SK-N-SH (cell line): ENCODE data around the gene DGKZ. TPM values are rescaled to one million over a fixed set of nuclear protein-coding genes. Genes with fewer than 3 reads are reported as not detected.

Source experiments
- CTCF ChIA-PET: fragments of 300-600, 350-600 bp; formaldehyde crosslinking; extraction: SDS; loops from one replicate; lab custom pipeline; 2021; lab: Yijun Ruan, JAX
- POLR2A ChIA-PET: fragments of 350-600 bp; sonication (Branson Sonifier 250); formaldehyde crosslinking; extraction: SDS; loops from one replicate; lab custom pipeline; 2020; ENCODE audit warnings: antibody characterized with exemption, inconsistent platforms; lab: Yijun Ruan, JAX
- DNase-seq: peaks from one replicate; pipeline ENCODE4 v3.0.0; 2012
- H2AFZ ChIP-seq: fragments of 200-600 bp; sonication (generic); 2 replicates; pipeline ENCODE4 v1.8.1; 2016; ENCODE audit warnings: antibody characterized with exemption, mild to moderate bottlenecking, low read depth
- H3F3A ChIP-seq: fragments of 200-600 bp; sonication (generic); replicated peaks from 2 replicates; pipeline ENCODE3; 2016; ENCODE audit warnings: antibody characterized with exemption, mild to moderate bottlenecking; ENCODE audit not compliant: insufficient read depth
- H3K27ac ChIP-seq, 2 experiments: fragments of 200-500 bp in 1 of 2; fragments of 200-600 bp in 1 of 2; sonication (Bioruptor generic) in 1 of 2; sonication (generic), shearing (Covaris generic) in 1 of 2; 2 replicates each; pipeline versions ENCODE4 v1.5.1 to v1.6.1; 2014 to 2016; ENCODE audit warnings: low read depth in 2 of 2, inconsistent platforms in 1 of 2, low read length in 1 of 2, mild to moderate bottlenecking in 1 of 2, mixed read lengths in 1 of 2
- H3K27me3 ChIP-seq: fragments of 200-600 bp; sonication (generic), shearing (Covaris generic); 2 replicates; pipeline ENCODE4 v1.6.1; 2016; ENCODE audit warnings: mixed run types; ENCODE audit not compliant: insufficient read depth
- H3K36me3 ChIP-seq, 2 experiments: fragments of 200-500 bp in 1 of 2; fragments of 200-600 bp in 1 of 2; sonication (Bioruptor generic) in 1 of 2; sonication (generic) in 1 of 2; replicated peaks in 1 of 2; 2 replicates each; pipeline versions ENCODE3 to v1.5.1; 2014 to 2016; ENCODE audit warnings: low read length in 1 of 2, mild to moderate bottlenecking in 1 of 2; ENCODE audit not compliant: insufficient read depth in 2 of 2, control insufficient read depth in 1 of 2
- H3K4me1 ChIP-seq, 2 experiments: fragments of 200-500 bp in 1 of 2; fragments of 200-600 bp in 1 of 2; sonication (Bioruptor generic) in 1 of 2; sonication (generic), shearing (Covaris generic) in 1 of 2; 2 replicates each; pipeline versions ENCODE4 v1.5.1 to v1.6.1; 2014 to 2016; ENCODE audit warnings: low read depth in 1 of 2, low read length in 1 of 2, mixed run types in 1 of 2; ENCODE audit not compliant: insufficient read depth in 2 of 2, control insufficient read depth in 1 of 2
- H3K4me2 ChIP-seq: fragments of 200-600 bp; sonication (generic), shearing (Covaris generic); 2 replicates; pipeline ENCODE4 v1.6.1; 2017; ENCODE audit warnings: mixed run types
- H3K4me3 ChIP-seq, 2 experiments: fragments of 200-500 bp in 1 of 2; fragments of 200-600 bp in 1 of 2; sonication (Bioruptor generic) in 1 of 2; sonication (generic), shearing (Covaris generic) in 1 of 2; 2 replicates each; pipeline versions ENCODE4 v1.5.1 to v1.8.1; 2014 to 2016; ENCODE audit warnings: low read depth in 2 of 2, inconsistent platforms in 1 of 2, low read length in 1 of 2, mild to moderate bottlenecking in 1 of 2, mixed read lengths in 1 of 2, moderate library complexity in 1 of 2
- H3K79me2 ChIP-seq: fragments of 200-600 bp; sonication (generic); 2 replicates; pipeline ENCODE4 v1.8.1; 2017; ENCODE audit warnings: mild to moderate bottlenecking; ENCODE audit not compliant: insufficient read depth
- H3K9ac ChIP-seq: fragments of 200-600 bp; sonication (generic); 2 replicates; pipeline ENCODE4 v1.6.1; 2017; ENCODE audit warnings: mixed run types
- H3K9me2 ChIP-seq: fragments of 200-600 bp; sonication (generic); 2 replicates; pipeline ENCODE4 v1.6.1; 2017; ENCODE audit warnings: mixed run types
- H3K9me3 ChIP-seq: fragments of 200-600 bp; sonication (generic); 2 replicates; pipeline ENCODE4 v1.6.1; 2017; ENCODE audit warnings: mixed run types, mild to moderate bottlenecking, moderate library complexity
- H4K20me1 ChIP-seq: fragments of 200-600 bp; sonication (generic); 2 replicates; pipeline ENCODE4 v1.6.1; 2017; ENCODE audit warnings: mild to moderate bottlenecking, mixed run types; ENCODE audit not compliant: insufficient read depth
- CHD2 ChIP-seq: fragments of 150-350 bp; IDR thresholded peaks from 2 replicates; pipeline ENCODE4 v1.6.1; 2018; ENCODE audit warnings: low read length; ENCODE audit not compliant: partially characterized antibody
- EP300 ChIP-seq, 2 experiments: IDR thresholded peaks; 2 replicates each; pipeline versions ENCODE4 v1.4.0 to v1.6.1; 2012; ENCODE audit warnings: borderline replicate concordance in 1 of 2, low read depth in 1 of 2, low read length in 1 of 2
- EZH2phosphoT487 ChIP-seq: fragments of 200-600 bp; sonication (generic); IDR thresholded peaks from 2 replicates; pipeline ENCODE4 v1.6.1; 2017; ENCODE audit warnings: low read depth, mixed run types, mild to moderate bottlenecking, antibody characterized with exemption, moderate library complexity, borderline replicate concordance
- FOSL2 ChIP-seq: IDR thresholded peaks from 2 replicates; pipeline ENCODE4 v1.4.0; 2012; ENCODE audit warnings: low read depth, mild to moderate bottlenecking, moderate library complexity, borderline replicate concordance
- FOXM1 ChIP-seq: IDR thresholded peaks from 2 replicates; pipeline ENCODE4 v1.4.0; 2012; ENCODE audit warnings: low read depth, mild to moderate bottlenecking
- IRF3 ChIP-seq: fragments of 150-350 bp; IDR thresholded peaks from 2 replicates; pipeline ENCODE4 v1.6.1; 2016; ENCODE audit warnings: mild to moderate bottlenecking, low read depth, low read length
- MEF2A ChIP-seq: IDR thresholded peaks from 2 replicates; pipeline ENCODE4 v1.4.0; 2012; ENCODE audit warnings: low read depth, borderline replicate concordance
- PBX3 ChIP-seq: IDR thresholded peaks from 2 replicates; pipeline ENCODE4; 2012
- RXRA ChIP-seq: IDR thresholded peaks from 2 replicates; pipeline ENCODE4 v1.4.0; 2012; ENCODE audit warnings: low read depth, mild to moderate bottlenecking, borderline replicate concordance
- SMC3 ChIP-seq: IDR thresholded peaks from 2 replicates; pipeline ENCODE4 v1.6.1; 2012; ENCODE audit warnings: low read depth, low read length, improper control_type of control experiment
- TAF1 ChIP-seq: IDR thresholded peaks from 2 replicates; pipeline ENCODE4 v1.6.1; 2012; ENCODE audit warnings: low read depth, mild to moderate bottlenecking, low read length, moderate library complexity, borderline replicate concordance
- TCF12 ChIP-seq: IDR thresholded peaks from 2 replicates; pipeline ENCODE4 v1.4.0; 2012
- USF2 ChIP-seq: fragments of 150-350 bp; IDR thresholded peaks from 2 replicates; pipeline ENCODE4 v1.6.1; 2017; ENCODE audit warnings: antibody characterized with exemption, low read length, low read depth, borderline replicate concordance
- YY1 ChIP-seq: IDR thresholded peaks from 2 replicates; pipeline ENCODE4 v1.4.0; 2012; ENCODE audit warnings: low read depth, mild to moderate bottlenecking
- ZBTB33 ChIP-seq: IDR thresholded peaks from 2 replicates; pipeline ENCODE4 v1.4.0; 2012; ENCODE audit warnings: low read depth, borderline replicate concordance
- WGBS: methylation state at CpG from one replicate; pipeline ENCODE4 v1.1.6; 2017; ENCODE audit warnings: low lambda C conversion rate; 5-methylcytosine and 5-hydroxymethylcytosine counted together
- polyA plus RNA-seq, 3 experiments: library from polyadenylated mRNA; depleted of rRNA; stranded (reverse); fragments of >200 nt; gene quantifications; 2 replicates each; pipeline ENCODE4 v1.2.3, GENCODE V29; 2012
- TF ChIP-seq, protein P1 (sequence below): fragments of 200-600 bp; sonication (generic); IDR thresholded peaks from 2 replicates; pipeline ENCODE4 v1.6.1; 2017; ENCODE audit warnings: antibody characterized with exemption, mild to moderate bottlenecking, moderate library complexity

Gene DGKZ
- polyA plus RNA-seq, 1 of the 3 experiments (the other 2 are of a cell fraction): 33.2 TPM

- WGBS: 3% methylated on average over 18 of the region's 45 CpGs
Observed at GRCh38 chr11:46380340-46381047, 33.2 kb downstream of the DGKZ start.

More at GRCh38 chr11:46380340-46381047, 33.2 kb downstream of the DGKZ start:
- peak; percentile 31; the same call in 1 of the 2 replicates for TF ChIP-seq RXRA
- no peak; the same call in 1 of the 2 replicates for TF ChIP-seq TAF1
- TF ChIP-seq SMC3: no peak
- no peak for TF ChIP-seq EZH2phosphoT487
- TF ChIP-seq PBX3: peak; percentile 70
- TF ChIP-seq MEF2A: no peak
- no peak for TF ChIP-seq USF2
- TF ChIP-seq YY1: peak; percentile 52; the same call in 1 of the 2 replicates
- peak; percentile 46 for TF ChIP-seq CHD2
- TF ChIP-seq EP300 (IDR thresholded peaks at IDR 0.05; ENCODE audit: borderline replicate concordance in 1 of 2, low read depth in 1 of 2, low read length in 1 of 2): no peak
- 0 out of 2 replicates have a peak, but pooled peaks have one; percentile 11 for TF ChIP-seq ZBTB33
- no peak for TF ChIP-seq FOXM1
- TF ChIP-seq, protein P1, sequence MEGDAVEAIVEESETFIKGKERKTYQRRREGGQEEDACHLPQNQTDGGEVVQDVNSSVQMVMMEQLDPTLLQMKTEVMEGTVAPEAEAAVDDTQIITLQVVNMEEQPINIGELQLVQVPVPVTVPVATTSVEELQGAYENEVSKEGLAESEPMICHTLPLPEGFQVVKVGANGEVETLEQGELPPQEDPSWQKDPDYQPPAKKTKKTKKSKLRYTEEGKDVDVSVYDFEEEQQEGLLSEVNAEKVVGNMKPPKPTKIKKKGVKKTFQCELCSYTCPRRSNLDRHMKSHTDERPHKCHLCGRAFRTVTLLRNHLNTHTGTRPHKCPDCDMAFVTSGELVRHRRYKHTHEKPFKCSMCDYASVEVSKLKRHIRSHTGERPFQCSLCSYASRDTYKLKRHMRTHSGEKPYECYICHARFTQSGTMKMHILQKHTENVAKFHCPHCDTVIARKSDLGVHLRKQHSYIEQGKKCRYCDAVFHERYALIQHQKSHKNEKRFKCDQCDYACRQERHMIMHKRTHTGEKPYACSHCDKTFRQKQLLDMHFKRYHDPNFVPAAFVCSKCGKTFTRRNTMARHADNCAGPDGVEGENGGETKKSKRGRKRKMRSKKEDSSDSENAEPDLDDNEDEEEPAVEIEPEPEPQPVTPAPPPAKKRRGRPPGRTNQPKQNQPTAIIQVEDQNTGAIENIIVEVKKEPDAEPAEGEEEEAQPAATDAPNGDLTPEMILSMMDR: no peak
- TF ChIP-seq TCF12: peak; percentile 78
- no peak for TF ChIP-seq IRF3
- TF ChIP-seq FOSL2: 0 out of 2 replicates have a peak, but pooled peaks have one; percentile 7
- Histone ChIP-seq H2AFZ (0 out of 2 replicates have a peak overlapping the region, but pooled peaks have one; percentile 11), H3K9me2 (no peaks in the 10 kb centered on the region), H3K27ac (peak overlapping the region; percentile 61 to 88), H3K4me2 (peak overlapping the region; percentile 98), H3K36me3 (peaks cover 0 to 23% of the 10 kb centered on the region in 2 experiments), H3K9me3 (no peaks in the 10 kb centered on the region), H3K4me1 (peaks cover 10 to 23% of the 10 kb centered on the region in 2 experiments; a peak in 2 of 4 replicates), H3F3A (peaks cover 3% of the 10 kb centered on the region), H3K27me3 (no peaks in the 10 kb centered on the region), H3K9ac (peak overlapping the region; percentile 77), H3K79me2 (no peaks in the 10 kb centered on the region; the same call in 1 of the 2 replicates), H4K20me1 (no peaks in the 10 kb centered on the region), H3K4me3 (peak overlapping the region; percentile 60 to 63)
- POLR2A ChIA-PET: interaction anchor here (0.6 to 1.4 kb wide), 3 partner anchors 12 to 180 kb away, joined by 3 to 7 read pairs (median 3); partner anchors contain the start of gene CHRM4
- peak; percentile 87 for DNase-seq
- CTCF ChIA-PET: interaction anchor here (1.5 to 5.3 kb wide), 3 partner anchors 10 to 141 kb away, joined by 3 to 47 read pairs (median 37); partner anchors contain the start of gene CHRM4
